Epithelial cell of proximal tubule (primary cell): ENCODE measurements around the gene FER. TPM values are rescaled to one million over a fixed set of nuclear protein-coding genes. Genes with fewer than 3 reads are reported as not detected.

Source experiments
- DNase-seq: peaks from one replicate; pipeline ENCODE4 v3.0.0-alpha.2; 2011; ENCODE audit warnings: low read depth
- H3K4me3 ChIP-seq: 2 replicates; pipeline ENCODE4 v1.5.1; 2011; ENCODE audit warnings: low read depth, mild to moderate bottlenecking, low read length
- total RNA-seq: library from RNA; depleted of rRNA; stranded (reverse); fragments of >200 nt; gene quantifications from 2 replicates; pipeline ENCODE4 v1.2.3, GENCODE V29; 2015
- TF ChIP-seq, protein P1 (sequence below): conservative IDR thresholded peaks from 2 replicates; pipeline ENCODE4 v1.5.1; 2012; ENCODE audit warnings: low read depth, mild to moderate bottlenecking, low read length

FER gene
- total RNA-seq, 1 donor from 2014 or later = 10.1 TPM

DNA sequence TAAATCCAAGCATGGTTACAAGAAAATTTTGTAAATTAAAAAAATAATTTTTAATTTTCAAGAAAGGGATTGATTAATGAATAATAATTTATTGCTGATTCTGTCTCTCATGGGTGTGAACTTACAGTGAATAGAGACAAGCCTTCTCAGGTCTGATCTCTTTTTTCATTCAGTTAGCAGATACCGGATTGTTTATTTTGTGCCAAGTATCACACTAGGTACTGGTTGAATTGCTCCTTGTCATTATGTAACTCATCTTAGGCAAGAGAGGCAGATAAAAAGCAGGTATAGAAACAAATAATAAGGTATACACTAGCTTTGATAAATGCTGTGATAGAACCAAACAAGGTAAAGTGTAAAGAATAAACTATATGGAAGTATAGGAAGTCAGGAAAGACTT lies 378.8 kb downstream of the FER start:
- DNase-seq = no peak
- TF ChIP-seq, protein P1, sequence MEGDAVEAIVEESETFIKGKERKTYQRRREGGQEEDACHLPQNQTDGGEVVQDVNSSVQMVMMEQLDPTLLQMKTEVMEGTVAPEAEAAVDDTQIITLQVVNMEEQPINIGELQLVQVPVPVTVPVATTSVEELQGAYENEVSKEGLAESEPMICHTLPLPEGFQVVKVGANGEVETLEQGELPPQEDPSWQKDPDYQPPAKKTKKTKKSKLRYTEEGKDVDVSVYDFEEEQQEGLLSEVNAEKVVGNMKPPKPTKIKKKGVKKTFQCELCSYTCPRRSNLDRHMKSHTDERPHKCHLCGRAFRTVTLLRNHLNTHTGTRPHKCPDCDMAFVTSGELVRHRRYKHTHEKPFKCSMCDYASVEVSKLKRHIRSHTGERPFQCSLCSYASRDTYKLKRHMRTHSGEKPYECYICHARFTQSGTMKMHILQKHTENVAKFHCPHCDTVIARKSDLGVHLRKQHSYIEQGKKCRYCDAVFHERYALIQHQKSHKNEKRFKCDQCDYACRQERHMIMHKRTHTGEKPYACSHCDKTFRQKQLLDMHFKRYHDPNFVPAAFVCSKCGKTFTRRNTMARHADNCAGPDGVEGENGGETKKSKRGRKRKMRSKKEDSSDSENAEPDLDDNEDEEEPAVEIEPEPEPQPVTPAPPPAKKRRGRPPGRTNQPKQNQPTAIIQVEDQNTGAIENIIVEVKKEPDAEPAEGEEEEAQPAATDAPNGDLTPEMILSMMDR = no peak
- H3K4me3 ChIP-seq = no peak overlapping the region

- TF ChIP-seq, protein P1 = no peak
- no peak overlapping the region for H3K4me3 ChIP-seq
- DNase-seq = no peak
Measured at GRCh38 chr5:109136906-109137305, 389.2 kb downstream of the FER start.

- no peak for DNase-seq
Measured at GRCh38 chr5:109141222-109142200, 393.8 kb downstream of the FER start.

DNA sequence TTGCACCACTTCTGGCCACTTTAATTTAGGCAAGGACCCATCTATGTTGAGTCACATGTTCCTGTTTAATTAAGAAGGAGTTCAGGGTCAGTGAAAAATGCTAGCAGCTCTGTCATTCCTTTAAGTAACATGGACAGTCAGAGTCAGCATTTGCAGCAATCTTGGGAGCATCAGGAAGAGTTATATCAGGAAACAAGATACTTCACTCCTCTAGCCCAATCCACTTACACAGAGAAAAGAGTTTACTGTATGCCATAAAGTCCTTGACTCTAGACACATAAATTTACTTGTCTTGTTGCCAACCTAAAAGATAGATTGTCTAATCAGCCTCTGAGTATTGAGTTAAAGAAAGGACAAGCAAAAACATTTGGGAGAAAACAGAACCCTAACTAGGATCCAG lies 395.3 kb downstream of the FER start:
- H3K4me3 ChIP-seq = no peak overlapping the region
- DNase-seq = no peak
- TF ChIP-seq, protein P1 = no peak

More at GRCh38 chr5:109141222-109142200, 393.8 kb downstream of the FER start:
- TF ChIP-seq, protein P1 = peak; percentile 19
- H3K4me3 ChIP-seq = no peak overlapping the region

- no peak for DNase-seq
- H3K4me3 ChIP-seq = no peak overlapping the region
- TF ChIP-seq, protein P1 = no peak
Measured at GRCh38 chr5:109145139-109145538, 397.4 kb downstream of the FER start.

GRCh38 chr5:109146591-109146990 lies 398.9 kb downstream of the FER start:
- no peak for DNase-seq
- TF ChIP-seq, protein P1 = no peak
- no peak overlapping the region for H3K4me3 ChIP-seq
